ENCODE data around the gene FOSL1.

The FOSL1 gene

GRCh38 chr11:65870307-65870658 lies 29.9 kb downstream of the FOSL1 start:
- CTCF ChIA-PET, result interaction anchor here (1.1 kb wide), 2 partner anchors 11 to 18 kb away, joined by 3 to 4 read pairs; partner anchors contain the start of genes FIBP and MUS81
- DNase-seq (ENCODE audit: extremely low spot score), result no peak

GRCh38 chr11:65869643-65870306 lies 30.4 kb downstream of the FOSL1 start:
- POLR2A ChIA-PET, result interaction anchor here (1.0 to 17.2 kb wide), 5 partner anchors 10 to 158 kb away, joined by 3 to 289 read pairs (median 8); partner anchors contain the start of genes CCDC85B, CFL1, FIBP and KAT5
- TF ChIP-seq FOXA1 (IDR thresholded peaks at IDR 0.05) (no peak), FOXM1 (IDR thresholded peaks at IDR 0.05; ENCODE audit: borderline replicate concordance) (no peak), FOXK2 (IDR thresholded peaks at IDR 0.05) (no peak), TARDBP (IDR thresholded peaks at IDR 0.05) (no peak), SP1 (IDR thresholded peaks at IDR 0.05) (no peak), ZNF384 (IDR thresholded peaks at IDR 0.05) (no peak), NFRKB (IDR thresholded peaks at IDR 0.05) (no peak), LEF1 (IDR thresholded peaks at IDR 0.05; ENCODE audit: borderline replicate concordance) (no peak), ELF4 (IDR thresholded peaks at IDR 0.05) (no peak), ARNT (IDR thresholded peaks at IDR 0.05) (no peak)
- CTCF ChIA-PET, result interaction anchor here (1.1 to 1.6 kb wide), 3 partner anchors 10 to 19 kb away, joined by 3 to 9 read pairs (median 4); partner anchors contain the start of genes FIBP and MUS81
- no peak for DNase-seq (ENCODE audit: extremely low spot score)

More at GRCh38 chr11:65870307-65870658, 29.9 kb downstream of the FOSL1 start:
- POLR2A ChIA-PET, result interaction anchor here (1.0 to 17.2 kb wide), 4 partner anchors 10 to 152 kb away, joined by 3 to 289 read pairs (median 50); partner anchors contain the start of genes CCDC85B, CFL1, FIBP and MUS81
- TF ChIP-seq BHLHE40 (IDR thresholded peaks at IDR 0.05; ENCODE audit: borderline replicate concordance), result no peak
- no peak for TF ChIP-seq SP1 (IDR thresholded peaks at IDR 0.05)
- no peak for TF ChIP-seq ELF4 (IDR thresholded peaks at IDR 0.05)
- TF ChIP-seq ARNT (IDR thresholded peaks at IDR 0.05), result no peak
- TF ChIP-seq SUZ12 (IDR thresholded peaks at IDR 0.05), result no peak
- TF ChIP-seq FOXK2 (IDR thresholded peaks at IDR 0.05), result no peak
- TF ChIP-seq L3MBTL2 (conservative IDR thresholded peaks at IDR 0.05), result no peak
- no peak for TF ChIP-seq FOXM1 (IDR thresholded peaks at IDR 0.05; ENCODE audit: borderline replicate concordance)

- POLR2A ChIA-PET, result interaction anchor here (1.0 to 17.2 kb wide), 5 partner anchors 9 to 157 kb away, joined by 3 to 289 read pairs (median 8); partner anchors contain the start of genes CCDC85B, CFL1, FIBP and KAT5
- CTCF ChIA-PET, result interaction anchor here (0.6 to 1.6 kb wide), 4 partner anchors 9 to 744 kb away, joined by 3 to 9 read pairs (median 6); no protein-coding TSS in a partner anchor
- no peak for DNase-seq (ENCODE audit: extremely low spot score)
- no peak for TF ChIP-seq FOXM1 (IDR thresholded peaks at IDR 0.05; ENCODE audit: borderline replicate concordance)
- no peak for TF ChIP-seq SP1 (IDR thresholded peaks at IDR 0.05)
- no peak for TF ChIP-seq FOXK2 (IDR thresholded peaks at IDR 0.05)
- no peak for TF ChIP-seq ELF4 (IDR thresholded peaks at IDR 0.05)
- TF ChIP-seq L3MBTL2 (conservative IDR thresholded peaks at IDR 0.05), result no peak
- TF ChIP-seq CTBP1 (IDR thresholded peaks at IDR 0.05; ENCODE audit: borderline replicate concordance), result no peak
- no peak for TF ChIP-seq SUZ12 (IDR thresholded peaks at IDR 0.05)
- TF ChIP-seq HDGF (IDR thresholded peaks at IDR 0.05; ENCODE audit: borderline replicate concordance), result no peak
- no peak for TF ChIP-seq PKNOX1 (IDR thresholded peaks at IDR 0.05)
- no peak for TF ChIP-seq BHLHE40 (IDR thresholded peaks at IDR 0.05; ENCODE audit: borderline replicate concordance)
- no peak for TF ChIP-seq ARNT (IDR thresholded peaks at IDR 0.05)
- no peak for TF ChIP-seq LEF1 (IDR thresholded peaks at IDR 0.05; ENCODE audit: borderline replicate concordance)
- no peak for TF ChIP-seq TARDBP (IDR thresholded peaks at IDR 0.05)
- TF ChIP-seq FOXA1 (IDR thresholded peaks at IDR 0.05), result no peak
- no peak for TF ChIP-seq NFRKB (IDR thresholded peaks at IDR 0.05)
- no peak for TF ChIP-seq ZNF384 (IDR thresholded peaks at IDR 0.05)
These were observed 31.3 kb downstream of the FOSL1 start for GRCh38 chr11:65868907-65869306.

- CTCF ChIA-PET, result interaction anchor here (0.6 to 1.6 kb wide), 4 partner anchors 9 to 745 kb away, joined by 3 to 9 read pairs (median 6); no protein-coding TSS in a partner anchor
- TF ChIP-seq FOXM1 (IDR thresholded peaks at IDR 0.05; ENCODE audit: borderline replicate concordance) (no peak), ELF4 (IDR thresholded peaks at IDR 0.05) (no peak), TARDBP (IDR thresholded peaks at IDR 0.05) (no peak), FOXA1 (IDR thresholded peaks at IDR 0.05) (no peak), PKNOX1 (IDR thresholded peaks at IDR 0.05) (no peak), SUZ12 (IDR thresholded peaks at IDR 0.05) (no peak), SP1 (IDR thresholded peaks at IDR 0.05) (no peak), L3MBTL2 (conservative IDR thresholded peaks at IDR 0.05) (no peak), ZNF384 (IDR thresholded peaks at IDR 0.05) (no peak)
- POLR2A ChIA-PET, result interaction anchor here (2.5 to 17.2 kb wide), 3 partner anchors 8 to 156 kb away, joined by 8 to 289 read pairs (median 97); partner anchors contain the start of genes CCDC85B, CFL1, FIBP and KAT5
These were observed 32.0 kb downstream of the FOSL1 start for GRCh38 chr11:65868076-65868667.

GRCh38 chr11:65867284-65868071 lies 32.7 kb downstream of the FOSL1 start:
- TF ChIP-seq LEF1 (IDR thresholded peaks at IDR 0.05; ENCODE audit: borderline replicate concordance) (no peak), ZNF384 (IDR thresholded peaks at IDR 0.05) (no peak), HDGF (IDR thresholded peaks at IDR 0.05; ENCODE audit: borderline replicate concordance) (no peak), FOXM1 (IDR thresholded peaks at IDR 0.05; ENCODE audit: borderline replicate concordance) (no peak), ELF4 (IDR thresholded peaks at IDR 0.05) (no peak), SUZ12 (IDR thresholded peaks at IDR 0.05) (no peak), SP1 (IDR thresholded peaks at IDR 0.05) (no peak), ARNT (IDR thresholded peaks at IDR 0.05) (no peak), NFRKB (IDR thresholded peaks at IDR 0.05) (no peak), BHLHE40 (IDR thresholded peaks at IDR 0.05; ENCODE audit: borderline replicate concordance) (no peak), FOXK2 (IDR thresholded peaks at IDR 0.05) (no peak), TARDBP (IDR thresholded peaks at IDR 0.05) (no peak), PKNOX1 (IDR thresholded peaks at IDR 0.05) (no peak), CTBP1 (IDR thresholded peaks at IDR 0.05; ENCODE audit: borderline replicate concordance) (no peak)
- no peak for DNase-seq (ENCODE audit: extremely low spot score)
- POLR2A ChIA-PET, result interaction anchor here (0.9 to 17.2 kb wide), 4 partner anchors 8 to 155 kb away, joined by 3 to 289 read pairs (median 52); partner anchors contain the start of genes CCDC85B, CFL1, FIBP and KAT5
- CTCF ChIA-PET, result interaction anchor here (1.5 to 1.6 kb wide), 2 partner anchors 8 to 87 kb away, joined by 3 to 8 read pairs; partner anchors contain the start of gene AP5B1

More at GRCh38 chr11:65868076-65868667, 32.0 kb downstream of the FOSL1 start:
- no peak for DNase-seq (ENCODE audit: extremely low spot score)
